ENCODE results near the gene SP100.
"Not testable (repeated sequence)": the region's sequence is repeated elsewhere in the genome, so short reads cannot be mapped to it uniquely, and the experiment has no call there.

Gene SP100

GRCh38 chr2:230435431-230435830 is 19.4 kb downstream of the SP100 start:
- H3K4me1 ChIP-seq (ENCODE audit: control insufficient read depth in 5 of 5, insufficient read depth in 5 of 5, low read length in 5 of 5) = peaks cover 0 to 13% (median 11%) of the 10 kb centered on the region in 5 donors
- no peaks in the 10 kb centered on the region for H3K27me3 ChIP-seq (ENCODE audit: control insufficient read depth in 5 of 5, insufficient read depth in 4 of 5, low read length in 5 of 5)
- H3K9ac ChIP-seq (ENCODE audit: low read length in 5 of 5) = no peak overlapping the region
- H3K9me3 ChIP-seq (ENCODE audit: control insufficient read depth in 5 of 5, low read length in 5 of 5) = peaks cover 0 to 6% (median 2%) of the 10 kb centered on the region in 5 donors
- H3K4me3 ChIP-seq (ENCODE audit: low read depth in 1 of 5, low read length in 5 of 5) = no peak overlapping the region
- H3K36me3 ChIP-seq (ENCODE audit: control insufficient read depth in 5 of 5, insufficient read depth in 5 of 5, low read length in 5 of 5) = peaks cover under 1 to 19% (median 7%) of the 10 kb centered on the region in 5 donors
- H3K27ac ChIP-seq (ENCODE audit: low read depth, low read length) = no peak overlapping the region

- not testable (repeated sequence) for H3K27ac ChIP-seq (ENCODE audit: low read depth, low read length); H3K27me3 ChIP-seq (ENCODE audit: control insufficient read depth in 5 of 5, insufficient read depth in 4 of 5, low read length in 5 of 5); H3K9me3 ChIP-seq (ENCODE audit: control insufficient read depth in 5 of 5, low read length in 5 of 5); H3K9ac ChIP-seq (ENCODE audit: low read length in 5 of 5); H3K4me3 ChIP-seq (ENCODE audit: low read depth in 1 of 5, low read length in 5 of 5)
- peaks cover 0 to 18% (median 12%) of the 10 kb centered on the region in 5 donors for H3K4me1 ChIP-seq (ENCODE audit: control insufficient read depth in 5 of 5, insufficient read depth in 5 of 5, low read length in 5 of 5)
- peaks cover 10 to 21% (median 14%) of the 10 kb centered on the region in 5 donors for H3K36me3 ChIP-seq (ENCODE audit: control insufficient read depth in 5 of 5, insufficient read depth in 5 of 5, low read length in 5 of 5)
Observed at GRCh38 chr2:230439121-230439520, 23.1 kb downstream of the SP100 start.

- peaks cover 0 to 17% (median 12%) of the 10 kb centered on the region in 5 donors for H3K4me1 ChIP-seq (ENCODE audit: control insufficient read depth in 5 of 5, insufficient read depth in 5 of 5, low read length in 5 of 5)
- no peak overlapping the region for H3K4me3 ChIP-seq (ENCODE audit: low read depth in 1 of 5, low read length in 5 of 5)
Observed at GRCh38 chr2:230439590-230439989, 23.6 kb downstream of the SP100 start.

GRCh38 chr2:230441227-230441897 is 25.4 kb downstream of the SP100 start:
- Histone ChIP-seq H3K9me3 (ENCODE audit: control insufficient read depth in 5 of 5, low read length in 5 of 5) (peaks cover 0 to 3% (median under 1%) of the 10 kb centered on the region in 5 donors), H3K9ac (ENCODE audit: low read length in 5 of 5) (no peak overlapping the region), H3K36me3 (ENCODE audit: control insufficient read depth in 5 of 5, insufficient read depth in 5 of 5, low read length in 5 of 5) (peaks cover 27 to 32% (median 29%) of the 10 kb centered on the region in 5 donors), H3K4me1 (ENCODE audit: control insufficient read depth in 5 of 5, insufficient read depth in 5 of 5, low read length in 5 of 5) (peaks cover 0 to 15% (median 12%) of the 10 kb centered on the region in 5 donors), H3K27me3 (ENCODE audit: control insufficient read depth in 5 of 5, insufficient read depth in 4 of 5, low read length in 5 of 5) (no peaks in the 10 kb centered on the region), H3K27ac (ENCODE audit: low read depth, low read length) (no peak overlapping the region), H3K4me3 (ENCODE audit: low read depth in 1 of 5, low read length in 5 of 5) (no peak overlapping the region)

More at GRCh38 chr2:230439590-230439989, 23.6 kb downstream of the SP100 start:
- peaks cover 14 to 23% (median 18%) of the 10 kb centered on the region in 5 donors for H3K36me3 ChIP-seq (ENCODE audit: control insufficient read depth in 5 of 5, insufficient read depth in 5 of 5, low read length in 5 of 5)
- peaks cover 0 to 6% (median 2%) of the 10 kb centered on the region in 5 donors for H3K9me3 ChIP-seq (ENCODE audit: control insufficient read depth in 5 of 5, low read length in 5 of 5)
- H3K27ac ChIP-seq (ENCODE audit: low read depth, low read length) = no peak overlapping the region
- no peaks in the 10 kb centered on the region for H3K27me3 ChIP-seq (ENCODE audit: control insufficient read depth in 5 of 5, insufficient read depth in 4 of 5, low read length in 5 of 5)
- no peak overlapping the region for H3K9ac ChIP-seq (ENCODE audit: low read length in 5 of 5)

GRCh38 chr2:230443541-230443940 is 27.5 kb downstream of the SP100 start:
- Histone ChIP-seq H3K9me3 (ENCODE audit: control insufficient read depth in 5 of 5, low read length in 5 of 5) (no peaks in the 10 kb centered on the region), H3K4me1 (ENCODE audit: control insufficient read depth in 5 of 5, insufficient read depth in 5 of 5, low read length in 5 of 5) (peaks cover 0 to 25% (median 15%) of the 10 kb centered on the region in 5 donors), H3K36me3 (ENCODE audit: control insufficient read depth in 5 of 5, insufficient read depth in 5 of 5, low read length in 5 of 5) (peaks cover 27 to 50% (median 46%) of the 10 kb centered on the region in 5 donors), H3K9ac (ENCODE audit: low read length in 5 of 5) (no peak overlapping the region), H3K4me3 (ENCODE audit: low read depth in 1 of 5, low read length in 5 of 5) (no peak overlapping the region), H3K27me3 (ENCODE audit: control insufficient read depth in 5 of 5, insufficient read depth in 4 of 5, low read length in 5 of 5) (no peaks in the 10 kb centered on the region), H3K27ac (ENCODE audit: low read depth, low read length) (no peak overlapping the region)

GRCh38 chr2:230444832-230445231 is 28.8 kb downstream of the SP100 start:
- Histone ChIP-seq H3K27me3 (ENCODE audit: control insufficient read depth in 5 of 5, insufficient read depth in 4 of 5, low read length in 5 of 5) (no peaks in the 10 kb centered on the region), H3K4me1 (ENCODE audit: control insufficient read depth in 5 of 5, insufficient read depth in 5 of 5, low read length in 5 of 5) (peaks cover 0 to 25% (median 16%) of the 10 kb centered on the region in 5 donors), H3K27ac (ENCODE audit: low read depth, low read length) (no peak overlapping the region), H3K9me3 (ENCODE audit: control insufficient read depth in 5 of 5, low read length in 5 of 5) (no peaks in the 10 kb centered on the region), H3K36me3 (ENCODE audit: control insufficient read depth in 5 of 5, insufficient read depth in 5 of 5, low read length in 5 of 5) (peaks cover 25 to 63% (median 58%) of the 10 kb centered on the region in 5 donors), H3K4me3 (ENCODE audit: low read depth in 1 of 5, low read length in 5 of 5) (no peak overlapping the region), H3K9ac (ENCODE audit: low read length in 5 of 5) (no peak overlapping the region)

GRCh38 chr2:230447036-230447435 is 31.0 kb downstream of the SP100 start:
- Histone ChIP-seq H3K9ac (ENCODE audit: low read length in 5 of 5) (no peak overlapping the region), H3K27me3 (ENCODE audit: control insufficient read depth in 5 of 5, insufficient read depth in 4 of 5, low read length in 5 of 5) (no peaks in the 10 kb centered on the region), H3K36me3 (ENCODE audit: control insufficient read depth in 5 of 5, insufficient read depth in 5 of 5, low read length in 5 of 5) (peaks cover 45 to 78% (median 69%) of the 10 kb centered on the region in 5 donors), H3K27ac (ENCODE audit: low read depth, low read length) (no peak overlapping the region), H3K4me3 (ENCODE audit: low read depth in 1 of 5, low read length in 5 of 5) (no peak overlapping the region), H3K9me3 (ENCODE audit: control insufficient read depth in 5 of 5, low read length in 5 of 5) (no peaks in the 10 kb centered on the region), H3K4me1 (ENCODE audit: control insufficient read depth in 5 of 5, insufficient read depth in 5 of 5, low read length in 5 of 5) (peaks cover 0 to 14% (median 5%) of the 10 kb centered on the region in 5 donors)

- no peaks in the 10 kb centered on the region for H3K27me3 ChIP-seq (ENCODE audit: control insufficient read depth in 5 of 5, insufficient read depth in 4 of 5, low read length in 5 of 5)
- H3K9me3 ChIP-seq (ENCODE audit: control insufficient read depth in 5 of 5, low read length in 5 of 5) = no peaks in the 10 kb centered on the region
- H3K9ac ChIP-seq (ENCODE audit: low read length in 5 of 5) = no peak overlapping the region
- H3K36me3 ChIP-seq (ENCODE audit: control insufficient read depth in 5 of 5, insufficient read depth in 5 of 5, low read length in 5 of 5) = peaks cover 48 to 79% (median 69%) of the 10 kb centered on the region in 5 donors
- H3K4me1 ChIP-seq (ENCODE audit: control insufficient read depth in 5 of 5, insufficient read depth in 5 of 5, low read length in 5 of 5) = peaks cover 0 to 13% (median 5%) of the 10 kb centered on the region in 5 donors
- H3K4me3 ChIP-seq (ENCODE audit: low read depth in 1 of 5, low read length in 5 of 5) = no peak overlapping the region
- no peak overlapping the region for H3K27ac ChIP-seq (ENCODE audit: low read depth, low read length)
Observed at GRCh38 chr2:230447455-230448451, 31.8 kb downstream of the SP100 start.

- Histone ChIP-seq H3K4me1 (ENCODE audit: control insufficient read depth in 5 of 5, insufficient read depth in 5 of 5, low read length in 5 of 5) (peaks cover 0 to 13% (median 5%) of the 10 kb centered on the region in 5 donors), H3K27me3 (ENCODE audit: control insufficient read depth in 5 of 5, insufficient read depth in 4 of 5, low read length in 5 of 5) (no peaks in the 10 kb centered on the region), H3K27ac (ENCODE audit: low read depth, low read length) (no peak overlapping the region), H3K36me3 (ENCODE audit: control insufficient read depth in 5 of 5, insufficient read depth in 5 of 5, low read length in 5 of 5) (peaks cover 47 to 64% (median 59%) of the 10 kb centered on the region in 5 donors), H3K9me3 (ENCODE audit: control insufficient read depth in 5 of 5, low read length in 5 of 5) (no peaks in the 10 kb centered on the region), H3K4me3 (ENCODE audit: low read depth in 1 of 5, low read length in 5 of 5) (no peak overlapping the region), H3K9ac (ENCODE audit: low read length in 5 of 5) (no peak overlapping the region)
Observed at GRCh38 chr2:230449901-230450467, 34.0 kb downstream of the SP100 start.

All from subcutaneous abdominal adipose tissue (tissue), 5 donors.